GM21717 (cell line): ENCODE results near the gene XIRP2.

Experiments used
- ATAC-seq: cut with Tn5 transposase; IDR thresholded peaks from one replicate; pipeline ENCODE4 v1.9.1; 2021; ENCODE audit warnings: mild to moderate bottlenecking, moderate library complexity; ENCODE audit not compliant: unreplicated experiment

XIRP2 gene

DNA sequence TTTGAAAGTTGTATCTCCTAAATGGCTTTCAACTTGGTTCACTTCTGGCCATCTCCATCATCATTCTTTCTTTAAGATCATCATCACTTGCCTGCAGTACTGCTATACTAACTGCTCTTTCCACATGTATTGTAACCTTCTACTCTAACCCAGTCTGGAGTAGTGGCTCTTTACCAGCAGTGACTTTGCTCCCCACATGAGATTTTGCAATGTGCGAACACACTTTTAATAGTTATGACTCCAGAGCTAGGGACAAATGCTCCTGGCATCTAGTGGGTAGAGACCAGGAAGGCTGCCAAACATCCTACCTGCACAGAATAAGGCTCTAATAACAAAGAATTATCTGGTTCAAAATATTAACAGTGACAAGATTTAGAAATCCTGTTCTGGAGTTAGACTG, 243.8 kb downstream of the XIRP2 start:
- ATAC-seq = no peak

DNA sequence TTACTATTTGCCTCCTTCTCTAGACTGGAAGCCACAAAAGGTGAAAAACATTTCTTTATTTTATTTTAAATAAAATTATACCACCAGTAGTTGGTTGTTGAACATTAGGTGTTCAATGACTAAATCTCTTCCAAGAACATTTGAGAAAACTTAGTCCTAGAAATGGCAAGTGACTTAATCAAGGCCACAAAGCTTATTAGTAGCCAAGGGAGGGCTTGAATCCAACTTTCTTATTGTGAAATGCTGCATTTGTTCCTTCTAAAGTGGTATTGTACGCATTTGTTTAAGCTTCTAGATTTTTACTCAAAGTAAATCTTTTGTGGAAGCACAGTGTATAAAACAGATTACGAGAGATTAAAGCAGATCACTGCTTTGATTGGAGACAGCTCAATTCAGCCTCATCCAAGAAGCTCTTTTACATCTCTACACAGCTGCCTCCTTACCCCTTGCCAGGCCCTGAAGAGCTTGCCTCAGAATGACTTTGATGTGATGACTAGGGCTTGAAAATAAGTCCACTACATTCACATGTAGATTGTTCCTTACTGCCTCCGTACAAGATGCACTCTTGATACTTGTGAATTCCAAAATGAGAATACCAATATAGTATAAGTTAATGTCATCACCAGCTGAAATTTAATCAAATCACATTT, 244.8 kb downstream of the XIRP2 start:
- ATAC-seq = no peak

DNA sequence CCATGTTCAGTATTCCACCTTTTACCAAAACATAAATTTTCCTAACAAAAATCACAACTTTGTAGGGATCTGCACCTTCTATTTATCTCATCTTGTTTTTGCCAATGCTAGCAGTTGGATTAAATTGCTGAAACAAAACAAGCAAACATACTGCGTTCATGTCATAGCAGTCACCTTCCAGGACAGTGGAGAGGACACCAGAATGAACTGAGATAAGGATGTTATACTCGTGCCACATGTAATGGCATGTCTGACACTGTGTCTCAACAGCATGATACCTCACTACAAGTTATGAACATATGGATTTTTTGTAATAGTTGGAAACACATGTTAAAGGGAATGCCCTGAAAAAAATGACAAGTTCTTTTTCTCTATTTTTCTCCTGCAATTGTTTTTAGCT, 245.3 kb downstream of the XIRP2 start:
- no peak for ATAC-seq

DNA sequence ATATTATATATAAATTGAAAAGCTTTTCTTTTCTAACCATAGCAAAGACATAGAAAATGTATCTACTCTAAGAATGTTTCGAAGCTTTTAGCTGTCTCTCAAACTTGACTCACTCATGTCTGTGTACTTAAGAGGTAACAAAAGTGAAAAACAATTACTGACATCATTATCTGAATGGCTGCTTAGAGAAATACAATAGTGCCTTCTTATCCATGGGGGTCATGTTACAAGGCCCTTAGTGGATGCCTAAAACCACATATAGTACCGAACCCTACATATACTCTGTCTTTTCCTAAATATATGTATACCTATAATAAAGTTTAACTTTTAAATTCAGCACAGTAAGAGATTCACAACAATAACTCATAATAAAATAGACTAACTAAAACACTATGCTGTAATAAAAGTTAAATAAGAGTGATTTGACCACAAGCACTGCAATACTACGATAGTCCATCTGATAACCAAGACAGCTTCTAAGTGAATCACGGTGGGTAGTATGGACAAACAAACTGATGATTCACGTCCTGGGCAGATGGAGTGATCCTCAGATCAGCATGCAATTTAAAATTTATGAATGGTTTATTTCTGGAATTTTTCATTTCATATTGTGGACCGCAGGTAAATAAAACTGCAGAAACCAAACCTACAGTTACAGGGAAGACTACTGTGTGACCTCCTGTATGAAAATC, 246.2 kb downstream of the XIRP2 start:
- ATAC-seq = no peak

DNA sequence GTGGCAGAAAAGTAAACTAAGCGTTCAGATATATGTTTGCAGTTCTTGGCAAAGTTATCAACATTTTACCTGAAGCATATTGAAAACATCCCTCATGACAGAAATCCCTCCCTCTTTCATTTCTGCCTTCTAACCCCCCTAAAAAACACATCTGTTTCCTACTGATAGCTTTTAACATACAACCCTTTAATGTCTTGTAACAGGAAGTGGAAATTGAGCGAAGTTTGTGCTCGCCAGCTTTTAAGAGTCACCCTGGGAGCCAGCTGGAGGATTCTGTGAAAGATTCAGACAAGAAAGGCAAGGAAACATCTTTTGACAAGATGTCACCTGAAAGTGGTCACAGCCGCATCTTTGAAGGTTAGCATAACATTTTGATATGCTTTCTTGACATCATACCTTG, 247.4 kb downstream of the XIRP2 start:
- no peak for ATAC-seq

DNA sequence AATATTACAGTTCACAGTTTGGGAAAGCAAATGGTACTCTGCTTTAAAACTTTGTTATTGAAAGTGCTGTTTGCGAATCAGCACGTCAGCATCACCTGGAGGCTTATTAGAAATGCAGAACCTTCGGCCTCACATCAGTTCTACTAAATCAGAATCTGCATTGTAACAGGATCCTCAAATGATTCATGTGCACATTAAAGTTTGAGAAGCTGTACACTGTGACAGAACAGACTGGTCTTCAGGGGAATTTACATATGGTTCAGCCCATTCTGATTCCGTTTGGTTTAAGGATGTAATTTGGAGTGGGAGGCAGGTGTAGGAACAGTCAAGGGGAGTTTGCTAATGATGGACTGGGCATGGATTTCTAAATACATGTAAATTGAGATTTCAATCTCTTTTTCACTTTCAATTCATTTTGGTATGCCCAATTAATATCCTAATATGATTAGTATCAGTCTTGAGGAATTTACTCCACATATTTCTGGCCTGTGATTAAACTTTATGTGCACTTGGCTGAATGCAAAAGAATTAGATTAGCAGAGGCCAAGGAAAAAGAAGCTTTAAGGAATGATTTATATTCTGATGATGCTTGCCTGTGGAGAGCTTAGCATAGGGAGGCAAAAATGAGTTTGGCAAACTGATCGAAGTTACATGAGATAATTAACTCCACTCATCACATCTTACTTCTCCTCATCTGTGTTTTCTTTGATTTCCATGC, 248.8 kb downstream of the XIRP2 start:
- no peak for ATAC-seq

DNA sequence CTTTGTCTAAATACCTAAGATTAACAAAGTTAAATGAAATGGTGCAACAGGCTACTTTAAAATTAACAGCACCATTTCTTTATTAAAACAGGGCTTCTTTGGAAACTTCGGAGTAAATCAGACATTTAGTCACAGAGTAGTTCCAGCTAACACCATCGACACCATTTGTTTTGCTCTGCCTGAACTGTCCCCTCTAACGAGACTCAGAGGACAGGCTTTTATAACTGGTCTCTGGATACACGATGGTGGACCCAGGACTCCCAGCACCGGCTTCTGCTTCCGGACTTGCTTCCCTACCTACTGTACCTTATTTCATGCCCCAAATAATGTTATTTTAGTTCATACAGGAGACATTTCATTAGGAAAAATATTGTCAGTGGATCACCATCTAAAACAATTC, 252.1 kb downstream of the XIRP2 start:
- ATAC-seq = no peak

DNA sequence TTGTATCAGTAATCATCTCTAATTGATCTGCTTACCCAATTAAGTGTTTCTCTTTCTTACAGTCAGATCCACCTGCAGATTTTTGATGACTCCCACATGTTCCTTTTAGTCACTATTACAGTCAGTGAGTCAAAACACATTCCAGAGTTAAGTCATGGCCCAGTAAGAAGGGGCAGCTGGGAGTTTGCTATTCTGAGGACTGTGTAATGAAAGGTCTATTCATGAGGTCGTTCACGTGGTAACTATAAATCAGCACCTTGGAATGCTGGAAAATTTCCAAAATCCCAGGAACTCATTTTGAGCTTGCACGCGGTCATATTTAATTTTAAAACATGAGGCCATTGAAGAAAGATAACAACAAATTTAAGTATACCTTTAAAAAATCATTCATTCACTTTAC, 252.5 kb downstream of the XIRP2 start:
- ATAC-seq = no peak

DNA sequence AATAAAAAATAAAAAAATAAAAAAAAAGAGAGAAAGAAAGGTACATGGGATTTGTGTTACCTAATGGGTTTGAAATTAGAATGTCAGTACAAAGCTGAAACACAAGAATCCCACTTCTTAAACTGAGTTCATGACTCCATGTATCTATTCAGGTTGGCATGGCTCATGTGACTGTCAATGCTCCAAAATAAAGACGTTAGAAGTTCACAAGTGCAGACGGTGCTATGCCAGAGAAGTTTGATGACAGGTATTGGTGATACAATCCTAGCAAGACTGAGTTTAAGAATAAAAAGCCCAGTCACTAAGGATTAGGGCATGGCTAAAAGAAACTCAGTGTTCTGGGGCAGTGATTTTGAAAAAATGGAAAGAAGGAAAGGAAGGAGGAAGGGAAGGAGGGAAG, 254.3 kb downstream of the XIRP2 start:
- no peak for ATAC-seq

DNA sequence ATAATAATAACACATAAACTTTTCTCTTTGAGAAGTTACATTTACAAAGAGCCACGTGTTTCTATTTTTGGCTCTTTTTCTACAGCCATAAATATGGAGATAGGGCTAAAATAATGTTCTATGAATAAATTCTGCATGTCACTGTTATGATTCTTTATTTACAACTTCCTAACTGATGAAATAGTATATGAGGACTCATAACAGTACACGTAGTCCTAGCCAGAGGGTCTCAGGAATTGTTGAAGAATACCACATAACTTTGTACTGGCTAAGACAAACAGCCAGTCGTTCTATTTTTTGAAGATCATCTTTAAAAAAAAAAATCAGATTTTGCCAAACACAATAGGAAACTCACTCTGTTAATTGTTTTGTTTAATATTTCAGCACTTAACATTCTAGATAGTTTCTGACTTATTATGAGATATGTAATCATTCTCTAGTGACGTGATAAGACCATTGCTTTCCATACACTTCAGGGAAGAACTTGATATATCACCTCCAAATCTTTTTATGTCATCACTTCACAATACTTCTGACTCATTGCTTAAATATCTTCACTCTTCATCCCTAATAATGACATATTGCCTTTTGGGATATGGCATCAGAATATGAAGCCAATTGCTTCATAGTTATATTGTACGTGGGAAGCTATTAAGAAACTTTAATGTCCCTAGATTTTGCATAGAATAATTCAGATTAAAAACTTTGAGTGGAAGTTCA, 256.1 kb downstream of the XIRP2 start:
- ATAC-seq = no peak

DNA sequence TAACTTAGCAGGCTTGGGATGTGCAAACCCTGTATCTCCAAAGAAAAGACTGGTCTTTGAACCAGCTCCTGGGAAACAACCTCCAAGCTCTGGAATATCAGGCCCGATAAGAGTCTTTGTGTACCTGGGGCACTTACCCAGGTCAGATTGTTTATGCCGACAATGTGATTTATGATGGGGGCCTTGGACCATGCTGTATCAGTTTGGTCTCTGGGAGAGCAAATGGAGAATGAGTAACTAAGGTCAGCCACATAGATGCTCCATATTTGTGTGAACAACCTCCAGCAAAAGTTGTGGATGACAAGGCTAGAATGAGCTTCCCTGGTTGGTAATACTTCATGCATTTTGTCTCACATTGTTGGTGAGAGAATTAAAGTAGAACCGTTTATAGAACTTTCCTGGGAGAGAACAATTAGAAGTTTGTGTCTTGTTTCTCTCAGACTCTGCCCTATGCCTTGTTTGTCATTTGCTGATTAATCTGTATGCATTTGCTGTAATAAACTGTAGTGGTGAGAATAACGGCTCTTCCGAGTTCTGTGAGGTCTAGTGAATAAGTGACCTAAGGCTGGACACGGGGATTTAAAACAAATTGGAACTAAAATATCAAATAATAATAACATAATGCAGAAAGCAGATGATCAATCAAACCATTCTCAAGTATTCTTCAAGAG, 259.1 kb downstream of the XIRP2 start:
- no peak for ATAC-seq

DNA sequence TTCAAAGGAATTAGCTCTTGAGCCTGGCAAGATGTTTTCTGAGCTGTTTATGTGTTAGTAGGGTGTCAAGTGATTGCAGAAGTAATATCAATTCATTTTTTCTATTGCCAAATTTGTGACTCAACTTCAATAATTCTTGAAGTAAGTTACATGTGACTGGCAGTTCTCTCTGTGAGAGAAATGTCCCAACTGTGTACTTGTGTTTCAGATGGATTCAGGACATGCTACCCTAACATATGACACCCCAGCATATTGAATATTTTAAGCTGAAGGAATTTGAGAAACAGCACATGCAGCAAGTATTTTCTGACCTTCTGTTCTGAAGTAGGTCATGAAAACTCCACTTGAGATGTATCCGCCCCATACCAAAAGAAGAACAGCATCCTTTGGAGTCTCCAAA, 263.6 kb downstream of the XIRP2 start:
- ATAC-seq = no peak

DNA sequence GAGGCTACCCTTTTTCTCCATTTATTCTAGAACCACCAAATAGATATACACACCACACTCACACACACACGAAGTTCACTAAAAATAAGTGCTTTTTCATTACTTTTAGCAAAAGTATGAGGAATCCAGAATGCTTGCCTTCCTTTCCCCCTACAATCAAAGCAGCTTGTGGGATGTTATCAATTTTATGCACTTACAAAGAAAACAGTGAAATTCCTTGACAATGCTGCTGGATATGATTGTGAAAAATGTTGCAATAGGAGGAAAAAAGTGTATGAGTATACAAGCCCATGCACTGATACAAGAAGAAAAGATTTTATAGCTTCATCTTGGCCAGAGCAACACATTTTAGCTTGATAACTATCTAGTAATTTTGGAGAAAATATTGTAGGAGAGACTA, 269.2 kb downstream of the XIRP2 start:
- ATAC-seq = no peak

DNA sequence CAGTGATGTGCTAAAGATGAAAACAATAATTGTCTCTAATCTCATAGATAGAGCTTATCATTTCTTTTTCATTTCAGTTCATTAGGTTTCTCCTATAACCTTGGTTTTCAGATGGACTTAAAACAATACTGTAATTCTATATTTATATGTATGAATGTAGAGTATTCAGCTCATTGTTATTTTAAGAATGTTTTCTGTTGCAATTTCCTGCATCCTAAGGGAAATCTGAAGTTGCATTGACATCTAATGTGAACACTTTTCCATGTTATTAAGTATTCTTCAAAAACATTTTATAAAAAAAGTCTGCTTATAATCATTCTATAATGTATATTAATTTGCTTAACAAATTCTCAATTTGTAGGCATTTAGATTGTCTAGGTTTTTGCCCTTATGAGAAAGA, 288.9 kb downstream of the XIRP2 start:
- ATAC-seq = no peak

DNA sequence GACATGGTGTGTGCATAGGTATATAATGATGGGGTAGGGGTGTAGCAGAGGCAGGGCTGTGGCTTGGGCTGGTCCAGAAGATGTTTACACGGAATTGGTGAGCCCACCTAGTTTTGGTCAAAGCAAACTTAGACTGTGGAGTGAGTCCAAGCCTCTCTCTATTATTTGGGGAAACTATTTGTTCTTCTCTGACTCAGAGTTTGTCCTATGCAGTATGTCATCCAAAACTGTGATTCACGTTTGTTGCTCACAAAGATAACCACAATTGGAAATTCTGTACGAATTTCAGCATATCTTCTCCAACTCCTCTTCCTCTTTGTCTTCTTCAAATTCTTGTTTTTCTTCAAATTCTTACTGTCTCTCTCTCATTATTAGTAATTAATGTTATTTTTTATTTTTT, 292.9 kb downstream of the XIRP2 start:
- ATAC-seq = no peak

DNA sequence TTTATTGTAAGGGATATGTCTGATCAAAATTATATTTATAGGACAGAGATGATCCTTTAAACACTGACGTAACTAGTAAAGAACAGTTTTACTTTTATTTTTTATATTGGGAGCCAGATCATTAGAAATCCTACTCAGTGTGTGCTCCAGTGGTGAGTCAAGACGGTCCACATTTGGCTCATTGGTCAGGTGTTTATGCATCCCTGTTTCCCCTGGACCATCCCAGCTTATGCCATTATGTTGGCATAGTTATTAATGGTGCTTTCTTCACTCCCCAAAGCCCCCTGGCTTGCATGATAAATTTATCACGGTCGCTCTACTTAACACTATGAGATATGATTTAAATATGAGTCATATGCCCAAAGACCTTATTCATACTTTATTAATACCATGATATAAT, 293.4 kb downstream of the XIRP2 start:
- ATAC-seq = no peak

DNA sequence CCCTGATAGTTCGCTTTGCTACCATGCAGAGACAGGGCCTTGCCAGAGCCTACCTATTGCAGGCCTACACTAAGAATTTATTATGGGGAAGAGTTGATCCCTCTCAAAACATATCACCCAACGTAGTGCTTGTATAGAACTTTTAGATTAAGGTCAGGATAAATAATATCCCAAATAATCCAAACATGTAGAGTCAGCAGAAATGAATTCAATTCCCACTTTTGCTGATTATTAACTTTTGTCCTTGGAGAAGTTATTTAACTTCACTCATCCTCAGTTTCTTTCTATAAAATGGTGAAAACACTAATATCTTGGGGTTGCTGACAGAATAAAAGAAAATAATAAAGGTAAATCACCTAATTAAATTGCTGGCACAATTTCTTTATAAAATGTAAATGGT, 294.1 kb downstream of the XIRP2 start:
- no peak for ATAC-seq

DNA sequence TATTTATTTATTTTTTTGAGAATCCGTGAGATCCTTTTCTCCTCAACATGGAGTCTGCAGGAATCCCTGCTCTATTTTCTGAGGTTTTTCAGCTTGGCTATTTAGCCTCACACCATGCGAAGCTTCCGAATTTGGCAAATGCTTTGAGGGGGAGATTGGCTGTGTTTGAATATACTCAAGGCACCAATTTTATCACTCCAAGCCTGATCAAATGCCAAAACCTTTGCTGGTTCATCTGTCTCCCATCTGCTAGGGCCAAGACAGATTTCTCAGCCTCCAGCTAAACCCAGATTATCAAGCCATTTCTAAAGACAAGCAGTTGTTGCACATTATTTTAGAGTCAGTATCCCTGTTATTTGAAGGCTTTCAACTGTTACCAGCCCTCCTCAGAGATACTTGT, 295.7 kb downstream of the XIRP2 start:
- ATAC-seq = no peak

DNA sequence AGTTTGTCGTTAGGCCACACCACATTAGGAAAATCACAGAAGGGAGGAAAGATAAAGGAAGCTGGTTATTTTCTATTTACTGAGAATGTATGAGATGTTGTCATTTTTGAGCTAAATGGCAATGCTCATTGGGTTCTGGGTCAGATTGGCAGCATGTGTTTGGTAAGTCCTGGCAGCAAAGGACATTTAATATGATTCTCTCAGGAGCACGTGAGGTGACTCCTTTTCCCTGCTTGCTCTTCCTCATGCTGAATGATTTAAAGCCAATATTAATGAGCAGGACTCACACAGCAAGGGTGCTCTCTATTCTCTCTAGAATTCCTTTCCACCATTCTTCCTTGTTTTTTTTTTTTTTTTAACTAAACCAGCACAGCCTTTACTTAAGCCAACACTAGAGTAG, 298.2 kb downstream of the XIRP2 start:
- ATAC-seq = no peak

DNA sequence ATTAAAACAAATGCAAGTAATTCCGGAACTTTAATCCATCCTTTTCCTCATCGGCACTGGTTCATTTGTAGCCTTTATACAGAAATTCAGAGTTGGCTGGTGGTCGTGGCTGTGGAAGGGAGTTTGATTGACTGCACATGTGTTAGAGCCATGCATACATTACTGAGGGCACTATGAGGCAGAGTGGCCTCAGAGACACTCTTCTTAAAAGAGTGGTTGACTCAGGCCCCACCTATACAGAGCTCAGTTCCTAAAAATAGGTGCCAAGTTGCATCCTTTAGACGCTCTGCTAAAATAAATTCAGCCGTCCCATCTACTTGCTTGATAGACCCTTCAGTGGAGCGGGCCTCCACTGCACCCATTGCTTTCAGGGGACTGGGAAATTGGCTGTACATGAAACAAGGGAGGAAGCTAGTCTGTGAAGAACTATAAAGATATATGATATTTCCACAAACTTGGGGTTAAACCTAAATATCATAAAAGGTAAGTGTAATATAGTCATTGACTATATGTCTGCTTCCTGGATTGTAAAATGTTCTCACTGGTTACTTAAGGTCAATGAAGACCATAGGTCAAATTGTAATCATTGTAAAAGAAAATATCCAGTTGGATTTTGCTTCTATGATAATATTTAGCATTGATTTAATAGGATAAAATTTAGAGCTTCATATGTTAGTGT, 298.9 kb downstream of the XIRP2 start:
- ATAC-seq = no peak
